Colonic mucosa (tissue), 4 donors: ENCODE results near the gene SCN4B. TPM values are rescaled to one million over a fixed set of nuclear protein-coding genes. Genes with fewer than 3 reads are reported as not detected.

ENCODE experiments used
- DNase-seq: peaks from one replicate; pipeline ENCODE4 v3.0.0-alpha.2; 2020
- H3K27ac ChIP-seq: fragments of 200-600 bp; one replicate; pipeline ENCODE4 v1.8.0; 2021
- H3K27me3 ChIP-seq: fragments of 200-600 bp; one replicate; pipeline ENCODE4 v1.8.0; 2021
- H3K36me3 ChIP-seq: fragments of 200-600 bp; one replicate; pipeline ENCODE4 v1.8.0; 2021
- H3K4me1 ChIP-seq: fragments of 200-600 bp; one replicate; pipeline ENCODE4 v1.8.0; 2021; ENCODE audit warnings: mild to moderate bottlenecking
- H3K4me3 ChIP-seq: fragments of 200-600 bp; one replicate; pipeline ENCODE4 v1.8.0; 2021
- H3K9ac ChIP-seq, 2 donors: one replicate each; pipeline ENCODE4 v1.7.0; 2013; ENCODE audit warnings: control low read depth in 2 of 2, low read depth in 2 of 2, low read length in 2 of 2
- H3K9me3 ChIP-seq: fragments of 200-600 bp; one replicate; pipeline ENCODE4 v1.8.0; 2021
- intact Hi-C: fragments of 100-400 bp; cut with DNase I; formaldehyde crosslinking; loops from one replicate; pipeline ENCODE4 v1.14.1; 2022
- total RNA-seq, 2 donors: library from RNA; stranded (reverse); fragmentation: NEBNext Ultra II Directional in 1 of 2; extraction: Animal tissue kit (Norgen Biotek cat#: 25700) in 1 of 2; gene quantifications; one replicate each; pipeline ENCODE4 v1.2.1, GENCODE V29; 2021
- TF ChIP-seq, protein P1 (sequence below): fragments of 200-600 bp; IDR thresholded peaks from one replicate; pipeline ENCODE4 v1.8.0; 2022; ENCODE audit warnings: antibody characterized with exemption, mild to moderate bottlenecking
- donor health status: healthy.
- donor health status: DM: no; HTN: no; CAD: no.
- donor health status: DM: no; HTN: no; CAD: no.

Gene SCN4B
- total RNA-seq, 2 donors from 2014 or later: 0.59 to 1.5 TPM

DNA sequence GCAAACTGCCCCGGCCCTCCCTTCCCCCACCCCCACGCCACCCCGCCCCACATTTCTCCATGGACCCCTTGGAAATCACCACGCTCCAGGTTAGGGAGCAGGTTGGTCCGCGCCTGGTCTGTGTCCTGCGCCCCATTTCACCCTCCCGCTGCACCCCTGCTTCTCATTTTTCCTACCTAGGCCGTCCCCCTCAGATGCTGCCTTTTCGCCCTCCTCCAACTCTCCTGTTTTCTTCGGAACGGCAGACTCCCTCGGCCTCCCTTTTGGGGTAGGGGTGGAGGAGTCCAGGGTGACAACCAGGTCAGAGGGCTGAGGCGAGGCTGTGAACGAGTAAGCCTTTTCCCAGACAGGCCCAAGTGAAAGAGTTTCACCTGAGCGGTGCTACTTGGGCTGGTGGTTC, 893 bp upstream of the SCN4B start:
- H3K4me3 ChIP-seq: peak overlapping the region; percentile 41
- TF ChIP-seq, protein P1, sequence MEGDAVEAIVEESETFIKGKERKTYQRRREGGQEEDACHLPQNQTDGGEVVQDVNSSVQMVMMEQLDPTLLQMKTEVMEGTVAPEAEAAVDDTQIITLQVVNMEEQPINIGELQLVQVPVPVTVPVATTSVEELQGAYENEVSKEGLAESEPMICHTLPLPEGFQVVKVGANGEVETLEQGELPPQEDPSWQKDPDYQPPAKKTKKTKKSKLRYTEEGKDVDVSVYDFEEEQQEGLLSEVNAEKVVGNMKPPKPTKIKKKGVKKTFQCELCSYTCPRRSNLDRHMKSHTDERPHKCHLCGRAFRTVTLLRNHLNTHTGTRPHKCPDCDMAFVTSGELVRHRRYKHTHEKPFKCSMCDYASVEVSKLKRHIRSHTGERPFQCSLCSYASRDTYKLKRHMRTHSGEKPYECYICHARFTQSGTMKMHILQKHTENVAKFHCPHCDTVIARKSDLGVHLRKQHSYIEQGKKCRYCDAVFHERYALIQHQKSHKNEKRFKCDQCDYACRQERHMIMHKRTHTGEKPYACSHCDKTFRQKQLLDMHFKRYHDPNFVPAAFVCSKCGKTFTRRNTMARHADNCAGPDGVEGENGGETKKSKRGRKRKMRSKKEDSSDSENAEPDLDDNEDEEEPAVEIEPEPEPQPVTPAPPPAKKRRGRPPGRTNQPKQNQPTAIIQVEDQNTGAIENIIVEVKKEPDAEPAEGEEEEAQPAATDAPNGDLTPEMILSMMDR: no peak
- peaks cover 54% of the 10 kb centered on the region for H3K27me3 ChIP-seq
- no peak overlapping the region for H3K9ac ChIP-seq
- peaks cover 6% of the 10 kb centered on the region for H3K4me1 ChIP-seq
- intact Hi-C loops: no loop called here
- DNase-seq: no peak
- H3K9me3 ChIP-seq: no peaks in the 10 kb centered on the region
- H3K36me3 ChIP-seq: no peaks in the 10 kb centered on the region
- no peak overlapping the region for H3K27ac ChIP-seq

DNA sequence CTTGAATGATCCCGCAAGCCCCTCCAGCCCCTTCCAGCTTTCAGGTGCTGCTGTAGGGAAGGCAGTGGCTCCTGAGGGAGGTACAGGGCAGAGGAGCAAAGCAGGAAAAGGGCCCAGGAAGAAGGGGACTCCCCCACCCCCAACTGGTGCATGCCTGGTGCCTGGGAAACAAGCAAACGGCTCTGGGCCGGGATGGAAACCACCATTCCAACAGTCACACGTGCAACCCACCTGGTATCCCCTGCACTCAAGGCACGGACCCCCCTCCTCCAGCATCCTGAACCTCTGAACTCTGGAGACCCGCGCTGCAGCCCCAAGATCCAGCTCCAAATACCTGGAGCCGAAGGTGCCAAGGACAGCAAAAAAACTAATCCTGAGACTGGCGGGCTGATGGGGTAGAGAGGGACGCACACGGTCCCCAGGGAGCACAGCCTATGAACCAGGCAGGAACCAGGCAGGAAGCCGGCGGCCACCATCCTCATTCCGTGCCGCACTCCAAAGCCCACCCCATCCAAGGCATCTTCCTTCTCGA, 537 bp downstream of the SCN4B start:
- Histone ChIP-seq H3K27ac (no peak overlapping the region), H3K4me3 (peak overlapping the region; percentile 41)
- intact Hi-C loops: no loop called here

DNA sequence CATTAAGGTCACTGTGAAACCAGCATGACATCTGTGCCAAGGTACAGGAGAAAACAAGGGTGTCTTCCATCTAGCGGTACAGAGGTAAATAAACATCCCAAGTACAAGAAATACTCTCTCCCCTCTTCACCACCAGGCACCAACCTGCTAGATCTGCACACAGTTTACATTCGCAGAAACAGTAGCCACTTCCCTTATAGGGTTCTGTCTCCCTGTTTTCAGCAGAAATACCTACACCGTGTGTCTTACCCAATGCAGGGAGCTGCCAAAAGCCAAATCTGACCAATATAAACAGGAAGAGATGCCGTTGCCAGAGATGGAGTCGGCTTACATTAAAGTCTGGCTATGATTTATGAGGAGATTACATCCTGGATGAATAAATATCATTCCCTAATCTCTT, 1.2 kb downstream of the SCN4B start:
- Histone ChIP-seq H3K9ac (no peak overlapping the region), H3K27ac (no peak overlapping the region), H3K9me3 (no peaks in the 10 kb centered on the region), H3K27me3 (peaks cover 44% of the 10 kb centered on the region), H3K4me1 (peaks cover 6% of the 10 kb centered on the region), H3K36me3 (no peaks in the 10 kb centered on the region), H3K4me3 (no peak overlapping the region)
- no peak for DNase-seq
- intact Hi-C loops: no loop called here
- TF ChIP-seq, protein P1: no peak

More for the DNA sequence above, 537 bp downstream of the SCN4B start:
- Histone ChIP-seq H3K27me3 (peaks cover 50% of the 10 kb centered on the region), H3K9me3 (no peaks in the 10 kb centered on the region), H3K9ac (peak overlapping the region in 1 of 2 donors; percentile 55), H3K36me3 (no peaks in the 10 kb centered on the region), H3K4me1 (peaks cover 6% of the 10 kb centered on the region)
- DNase-seq: no peak
- TF ChIP-seq, protein P1: no peak

DNA sequence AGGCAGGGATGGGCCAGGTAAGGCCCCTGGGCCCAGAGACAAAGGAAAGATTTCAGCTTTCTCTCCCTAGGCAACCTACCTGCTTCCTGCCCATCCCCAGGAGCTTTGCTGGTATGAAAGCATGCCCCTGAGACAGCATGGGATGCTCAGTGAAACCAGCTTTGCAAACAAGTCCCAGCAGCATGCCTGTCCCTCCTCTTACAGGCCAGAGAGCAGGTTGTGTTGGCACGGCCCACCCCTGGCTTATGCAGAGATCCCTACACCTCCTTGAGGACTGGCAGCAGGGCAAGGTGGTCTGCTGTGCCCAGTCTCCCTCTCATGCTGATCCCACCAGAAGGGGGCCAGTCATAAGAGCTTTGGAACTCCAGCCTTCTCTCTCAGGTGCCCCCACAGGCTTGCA, 3.1 kb downstream of the SCN4B start:
- DNase-seq: no peak
- Histone ChIP-seq H3K4me3 (no peak overlapping the region), H3K27ac (no peak overlapping the region), H3K9me3 (no peaks in the 10 kb centered on the region), H3K36me3 (no peaks in the 10 kb centered on the region), H3K9ac (no peak overlapping the region), H3K4me1 (peaks cover 6% of the 10 kb centered on the region), H3K27me3 (peaks cover 42% of the 10 kb centered on the region)
- intact Hi-C loops: loop anchor here (5.0 to 10.0 kb wide), 2 partner anchors 143 to 205 kb away; partner anchors contain the start of gene UBE4A
- TF ChIP-seq, protein P1: no peak

DNA sequence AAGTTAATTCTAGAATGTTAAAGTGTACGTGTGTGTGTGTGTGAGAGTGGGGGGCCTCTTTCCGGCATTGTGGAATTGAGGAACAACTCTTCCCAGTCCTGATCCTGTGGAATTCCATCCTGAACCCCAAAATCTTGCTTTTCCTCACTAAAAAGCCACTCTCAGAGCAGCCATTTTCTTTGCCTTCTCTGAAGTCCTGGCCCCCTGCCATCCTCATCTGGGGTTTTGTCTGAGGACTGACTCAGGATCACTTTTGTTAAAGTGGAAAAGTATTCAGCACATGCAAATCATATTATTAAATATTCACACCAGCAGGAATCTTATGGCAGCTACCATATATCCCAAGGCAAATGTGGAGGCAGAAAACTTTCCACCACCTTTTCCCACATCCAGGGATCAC, 3.8 kb downstream of the SCN4B start:
- Histone ChIP-seq H3K4me3 (no peak overlapping the region), H3K4me1 (peaks cover 6% of the 10 kb centered on the region), H3K27ac (no peak overlapping the region), H3K27me3 (peaks cover 37% of the 10 kb centered on the region), H3K9ac (no peak overlapping the region), H3K36me3 (no peaks in the 10 kb centered on the region), H3K9me3 (no peaks in the 10 kb centered on the region)
- intact Hi-C loops: loop anchor here (5.0 to 10.0 kb wide), 2 partner anchors 143 to 206 kb away; partner anchors contain the start of gene UBE4A
- TF ChIP-seq, protein P1: no peak
- no peak for DNase-seq
